ENCODE measurements around the gene ZC3H4. TPM values are rescaled to one million over a fixed set of nuclear protein-coding genes. Genes with fewer than 3 reads are reported as not detected.

ZC3H4 gene
- total RNA-seq, 6 experiments from 2014 or later: 8.3 to 19.1 (median 15.1) TPM

- Histone ChIP-seq H3K9me3 (no peaks in the 10 kb centered on the region), H3K27me3 (peaks cover 0 to 6% of the 10 kb centered on the region in 2 donors), H3K4me1 (peaks cover 0 to 12% (median 6%) of the 10 kb centered on the region in 4 donors), H3K4me3 (no peak overlapping the region), H3K27ac (no peak overlapping the region), H3K36me3 (no peaks in the 10 kb centered on the region)
- ATAC-seq (peak; percentile 47 to 70 (median 68)), DNase-seq (peak in 1 of 3 donors; percentile 59)
- TF ChIP-seq POLR2A (IDR thresholded peaks at IDR 0.05): no peak
- peak; percentile 59 to 88 (median 80) for TF ChIP-seq CTCF (IDR thresholded peaks at IDR 0.05)
- 18% methylated on average over 6 of the region's 17 CpGs for WGBS (ENCODE audit: insufficient coverage, low coverage, low lambda C conversion rate, missing lambda C conversion rate)
- intact Hi-C loops (cut with DNase I): no loop called here
These were observed 81.3 kb downstream of the ZC3H4 start for GRCh38 chr19:47032171-47032811.

- Histone ChIP-seq H3K4me3 (no peak overlapping the region), H3K27ac (no peak overlapping the region), H3K36me3 (no peaks in the 10 kb centered on the region), H3K27me3 (peaks cover 0 to 6% of the 10 kb centered on the region in 2 donors), H3K4me1 (no peaks in the 10 kb centered on the region), H3K9me3 (no peaks in the 10 kb centered on the region)
- WGBS (ENCODE audit: insufficient coverage, low coverage, low lambda C conversion rate, missing lambda C conversion rate): 0% methylated on average over 4 of the region's 14 CpGs
- DNase-seq: no peak
- no peak for ATAC-seq
- intact Hi-C loops (cut with DNase I): no loop called here
- TF ChIP-seq CTCF (IDR thresholded peaks at IDR 0.05): no peak
- TF ChIP-seq POLR2A (IDR thresholded peaks at IDR 0.05): no peak
These were observed 85.4 kb downstream of the ZC3H4 start for GRCh38 chr19:47028195-47028601.

GRCh38 chr19:47027586-47028088 lies 85.9 kb downstream of the ZC3H4 start:
- Histone ChIP-seq H3K36me3 (no peaks in the 10 kb centered on the region), H3K27ac (no peak overlapping the region), H3K4me1 (no peaks in the 10 kb centered on the region), H3K4me3 (no peak overlapping the region), H3K9me3 (no peaks in the 10 kb centered on the region), H3K27me3 (peaks cover 0 to 7% of the 10 kb centered on the region in 2 donors)
- WGBS (ENCODE audit: insufficient coverage, low coverage, low lambda C conversion rate, missing lambda C conversion rate): 23% methylated on average over 7 of the region's 12 CpGs
- TF ChIP-seq CTCF (IDR thresholded peaks at IDR 0.05): no peak
- TF ChIP-seq POLR2A (IDR thresholded peaks at IDR 0.05): no peak
- ATAC-seq (no peak), DNase-seq (no peak)
- intact Hi-C loops (cut with DNase I): no loop called here

GRCh38 chr19:47026889-47027288 lies 86.7 kb downstream of the ZC3H4 start:
- no peak for ATAC-seq
- Histone ChIP-seq H3K27ac (no peak overlapping the region), H3K9me3 (no peaks in the 10 kb centered on the region), H3K36me3 (no peaks in the 10 kb centered on the region), H3K27me3 (peaks cover 0 to 15% of the 10 kb centered on the region in 2 donors), H3K4me1 (no peaks in the 10 kb centered on the region), H3K4me3 (no peak overlapping the region)
- 93% methylated on average over 2 of the region's 8 CpGs for WGBS (ENCODE audit: insufficient coverage, low coverage, low lambda C conversion rate, missing lambda C conversion rate)
- TF ChIP-seq CTCF (IDR thresholded peaks at IDR 0.05): no peak
- TF ChIP-seq POLR2A (IDR thresholded peaks at IDR 0.05): no peak
- intact Hi-C loops (cut with DNase I): no loop called here
- no peak for DNase-seq
